GM12878 (cell line): ENCODE data around the gene GNAQ. TPM values are rescaled to one million over a fixed set of nuclear protein-coding genes. Genes with fewer than 3 reads are reported as not detected.

Source experiments
- ATAC-seq: fragments of 200-7000 bp; cut with Tn5 transposase; 3 replicates; pipeline ENCODE4 v1.9.1; 2020; ENCODE audit warnings: mild to moderate bottlenecking, moderate library complexity
- BruUV-seq: library from RNA; stranded (reverse); fragments of 400-500 nt; replicated peaks from 2 replicates; lab custom pipeline; 2021; lab: Mats Ljungman, UMichigan
- CTCF ChIA-PET: fragments of 300-600 bp; sonication (Branson Sonifier 250); formaldehyde crosslinking; extraction: SDS; loops from one replicate; lab custom pipeline; 2021; ENCODE audit warnings: inconsistent platforms; lab: Yijun Ruan, JAX
- POLR2A ChIA-PET: fragments of 350-600 bp; formaldehyde crosslinking; extraction: SDS; loops from one replicate; lab custom pipeline; 2021; ENCODE audit warnings: inconsistent platforms; lab: Charles Lee
- RAD21 ChIA-PET: fragments of 300-600 bp; sonication (Branson Sonifier 250); formaldehyde crosslinking; loops from one replicate; lab custom pipeline; 2023; ENCODE audit warnings: antibody characterized with exemption; ENCODE audit not compliant: unreplicated experiment; lab: Charles Lee
- SMC1A ChIA-PET: fragments of 300-600 bp; sonication (Branson Sonifier 250); formaldehyde crosslinking; loops from one replicate; lab custom pipeline; 2023; ENCODE audit not compliant: unreplicated experiment, uncharacterized antibody; lab: Charles Lee
- DNase-seq: peaks from one replicate; pipeline ENCODE4 v3.0.0-alpha.2; 2011; ENCODE audit warnings: low read depth, low spot score
- FAIRE-seq: peaks from 3 replicates; lab custom pipeline; 2011; peaks lifted over from hg19 to GRCh38; lab: Jason Lieb, UNC
- H2AFZ ChIP-seq: 2 replicates; pipeline ENCODE4 v1.6.0; 2011; ENCODE audit warnings: low read depth, low read length, control low read depth; ENCODE audit not compliant: control insufficient read depth
- H3K27ac ChIP-seq: 2 replicates; pipeline ENCODE4 v1.5.1; 2011; ENCODE audit warnings: control low read depth; ENCODE audit not compliant: control insufficient read depth, insufficient read depth
- H3K27me3 ChIP-seq, 2 experiments: replicated peaks in 1 of 2; 2 replicates each; pipeline versions ENCODE4 v1.6.0 to v1.6.1; 2011; ENCODE audit warnings: low read length in 1 of 2; ENCODE audit not compliant: control insufficient read depth in 2 of 2, insufficient read depth in 2 of 2
- H3K36me3 ChIP-seq, 2 experiments: 2 replicates each; pipeline ENCODE4 v1.5.1; 2011; ENCODE audit warnings: low read length in 1 of 2; ENCODE audit not compliant: control insufficient read depth in 2 of 2, insufficient read depth in 2 of 2
- H3K4me1 ChIP-seq: 2 replicates; pipeline ENCODE4 v1.6.1; 2011; ENCODE audit warnings: mild to moderate bottlenecking, low read length, moderate library complexity, mixed read lengths; ENCODE audit not compliant: control insufficient read depth, insufficient read depth
- H3K4me2 ChIP-seq: 2 replicates; pipeline ENCODE4 v1.6.0; 2011; ENCODE audit warnings: control low read depth; ENCODE audit not compliant: control insufficient read depth, insufficient read depth
- H3K4me3 ChIP-seq: fragments of 200-600 bp; sonication (generic); 2 replicates; pipeline ENCODE4 v1.5.1; 2016
- H3K79me2 ChIP-seq: 2 replicates; pipeline ENCODE4 v1.6.0; 2011; ENCODE audit warnings: low read length; ENCODE audit not compliant: control insufficient read depth, insufficient read depth
- H3K9ac ChIP-seq: 2 replicates; pipeline ENCODE4 v1.8.0; 2011; ENCODE audit warnings: low read length, control low read depth, mixed read lengths; ENCODE audit not compliant: control insufficient read depth, insufficient read depth
- H3K9me3 ChIP-seq: replicated peaks from 3 replicates; pipeline ENCODE4 v1.5.1; 2011; ENCODE audit warnings: mild to moderate bottlenecking, low read length; ENCODE audit not compliant: control insufficient read depth, insufficient read depth
- H4K20me1 ChIP-seq: 2 replicates; pipeline ENCODE4 v1.6.0; 2011; ENCODE audit not compliant: control insufficient read depth, insufficient read depth
- CBX5 ChIP-seq: sonication (generic); IDR thresholded peaks from 2 replicates; pipeline ENCODE4 v1.6.1; 2016; ENCODE audit warnings: low read depth, moderate library complexity, mild to moderate bottlenecking, inconsistent platforms
- CHD1 ChIP-seq: IDR thresholded peaks from 2 replicates; pipeline ENCODE4 v1.6.1; 2012; ENCODE audit warnings: low read depth, low read length, improper control_type of control experiment
- CHD4 ChIP-seq: fragments of 200-600 bp; sonication (generic); IDR thresholded peaks from 2 replicates; pipeline ENCODE4 v1.6.1; 2016; ENCODE audit warnings: mild to moderate bottlenecking
- HCFC1 ChIP-seq: fragments of 150-350 bp; IDR thresholded peaks from 2 replicates; pipeline ENCODE4 v1.6.1; 2014; ENCODE audit warnings: low read length
- JUNB ChIP-seq: IDR thresholded peaks from 2 replicates; pipeline ENCODE4 v1.6.1; 2016; ENCODE audit warnings: antibody characterized with exemption, mild to moderate bottlenecking
- SRF ChIP-seq, 2 experiments: IDR thresholded peaks; 2 replicates each; pipeline ENCODE4 v1.6.1; 2011; ENCODE audit warnings: low read depth in 2 of 2, low read length in 2 of 2, mild to moderate bottlenecking in 1 of 2, moderate library complexity in 1 of 2
- TAF1 ChIP-seq: IDR thresholded peaks from 2 replicates; pipeline ENCODE4 v1.6.1; 2011; ENCODE audit warnings: mild to moderate bottlenecking, low read depth, low read length, borderline replicate concordance
- TCF12 ChIP-seq: IDR thresholded peaks from 2 replicates; pipeline ENCODE4 v1.6.1; 2011; ENCODE audit warnings: low read depth, mild to moderate bottlenecking, low read length
- YBX1 ChIP-seq: fragments of 450-650 bp; IDR thresholded peaks from 2 replicates; pipeline ENCODE4 v1.6.1; 2016; ENCODE audit warnings: antibody characterized with exemption
- ZBED1 ChIP-seq: IDR thresholded peaks from 2 replicates; pipeline ENCODE4 v1.6.1; 2016; ENCODE audit warnings: borderline replicate concordance
- ZNF274 ChIP-seq: IDR thresholded peaks from one replicate; pipeline ENCODE4 v1.8.0; 2011; ENCODE audit not compliant: insufficient read length, insufficient read depth
- ZNF622 ChIP-seq: fragments of 450-650 bp; IDR thresholded peaks from 2 replicates; pipeline ENCODE4 v1.6.1; 2017; ENCODE audit warnings: mild to moderate bottlenecking, inconsistent platforms
- WGBS: methylation state at CpG from one replicate; pipeline ENCODE4 v1.1.6; 2016; ENCODE audit warnings: low lambda C conversion rate; ENCODE audit not compliant: insufficient replicate concordance, insufficient coverage; ENCODE audit errors: missing lambda C conversion rate; 5-methylcytosine and 5-hydroxymethylcytosine counted together
- in situ Hi-C: fragments of 300-500 bp; cut with MboI; formaldehyde crosslinking; loops from 9 replicates; pipeline ENCODE4 v1.14.3; 2018; ENCODE audit warnings: mixed read lengths
- intact Hi-C: fragments of 100-400 bp; cut with micrococcal nuclease; formaldehyde crosslinking; loops from one replicate; pipeline ENCODE4 v1.14.2; 2022; ENCODE audit not compliant: unreplicated experiment
- polyA plus RNA-seq, 11 experiments: library from polyadenylated mRNA; depleted of rRNA in 4 of 11; unstranded in 6 of 11; stranded (reverse) in 5 of 11; fragments of >200 nt; fragmentation: Nextera tagmentation in 4 of 11; fragmentation: Illumina TruSeq in 1 of 11; extraction: Ambion mirVana in 4 of 11; extraction: Trizol in 1 of 11; gene quantifications; 1 replicate in 1 of 11; 2 replicates in 10 of 11; pipeline versions ENCODE4 v1.2.1 to v1.2.3, GENCODE V29; 2011 to 2016; ENCODE audit warnings: inconsistent platforms in 2 of 11, missing spikeins in 2 of 11, low read depth in 1 of 11
- total RNA-seq, 4 experiments: library from RNA; depleted of rRNA in 3 of 4; stranded (reverse); fragments of >200 nt in 3 of 4; fragmentation: Illumina TruSeq in 1 of 4; extraction: Trizol in 1 of 4; gene quantifications; 2 replicates each; pipeline versions ENCODE4 v1.2.1 to v1.2.3, GENCODE V29; 2013 to 2021
- TF ChIP-seq, protein P1 (sequence below), 3 experiments: IDR thresholded peaks in 2 of 3; conservative IDR thresholded peaks in 1 of 3; 2 replicates each; pipeline ENCODE4 v1.5.1; 2011; ENCODE audit warnings: low read depth in 3 of 3, low read length in 3 of 3, mild to moderate bottlenecking in 3 of 3, control low read depth in 2 of 3, moderate library complexity in 2 of 3, inconsistent platforms in 1 of 3, mixed read lengths in 1 of 3; ENCODE audit not compliant: control insufficient read depth in 2 of 3, insufficient read depth in 1 of 3; ENCODE audit errors: extremely low read depth in 1 of 3
- TF ChIP-seq, protein P2 (sequence below): IDR thresholded peaks from 2 replicates; pipeline ENCODE4 v1.6.1; 2011; ENCODE audit warnings: borderline replicate concordance, low read depth, mild to moderate bottlenecking, moderate library complexity, low read length; ENCODE audit not compliant: insufficient read depth, poor library complexity, severe bottlenecking
- TF ChIP-seq, protein P3 (sequence below): IDR thresholded peaks from 2 replicates; pipeline ENCODE4 v1.6.1; 2012; ENCODE audit warnings: low read length, inconsistent platforms
- TF ChIP-seq, protein P4 (sequence below): fragments of 450-650 bp; IDR thresholded peaks from 2 replicates; pipeline ENCODE4 v1.6.1; 2018; ENCODE audit warnings: mild to moderate bottlenecking, low read depth, moderate library complexity; ENCODE audit not compliant: partially characterized antibody

The GNAQ gene
- total and polyA plus RNA-seq, 10 of the 15 experiments (the other 5 are each of a cell fraction or from before 2014, with no cell fraction given): 0.15 to 47.2 (median 0.49) TPM

DNA sequence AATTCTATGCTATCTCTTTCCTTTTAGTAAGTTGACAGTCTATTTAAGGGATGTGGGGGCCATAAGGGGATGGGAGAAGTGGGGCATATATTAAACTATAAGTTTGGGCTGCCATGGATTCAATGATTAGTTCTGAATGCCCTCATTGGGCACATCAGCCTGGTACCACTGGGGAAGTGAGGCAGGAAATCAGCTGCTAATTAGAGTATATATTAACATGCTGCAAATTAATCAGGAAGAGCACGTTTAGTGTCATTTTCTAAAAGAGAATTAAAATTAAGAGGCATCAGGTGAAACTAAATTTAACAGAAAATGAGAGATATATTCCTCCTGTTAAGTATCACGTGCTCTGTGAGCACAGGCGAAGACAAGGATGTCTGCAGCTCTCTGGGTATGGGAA is 260.4 kb downstream of the GNAQ start (continued):
- TF ChIP-seq TAF1 (no peak), ZNF622 (no peak), HCFC1 (no peak), JUNB (no peak)
- TF ChIP-seq, protein P1, sequence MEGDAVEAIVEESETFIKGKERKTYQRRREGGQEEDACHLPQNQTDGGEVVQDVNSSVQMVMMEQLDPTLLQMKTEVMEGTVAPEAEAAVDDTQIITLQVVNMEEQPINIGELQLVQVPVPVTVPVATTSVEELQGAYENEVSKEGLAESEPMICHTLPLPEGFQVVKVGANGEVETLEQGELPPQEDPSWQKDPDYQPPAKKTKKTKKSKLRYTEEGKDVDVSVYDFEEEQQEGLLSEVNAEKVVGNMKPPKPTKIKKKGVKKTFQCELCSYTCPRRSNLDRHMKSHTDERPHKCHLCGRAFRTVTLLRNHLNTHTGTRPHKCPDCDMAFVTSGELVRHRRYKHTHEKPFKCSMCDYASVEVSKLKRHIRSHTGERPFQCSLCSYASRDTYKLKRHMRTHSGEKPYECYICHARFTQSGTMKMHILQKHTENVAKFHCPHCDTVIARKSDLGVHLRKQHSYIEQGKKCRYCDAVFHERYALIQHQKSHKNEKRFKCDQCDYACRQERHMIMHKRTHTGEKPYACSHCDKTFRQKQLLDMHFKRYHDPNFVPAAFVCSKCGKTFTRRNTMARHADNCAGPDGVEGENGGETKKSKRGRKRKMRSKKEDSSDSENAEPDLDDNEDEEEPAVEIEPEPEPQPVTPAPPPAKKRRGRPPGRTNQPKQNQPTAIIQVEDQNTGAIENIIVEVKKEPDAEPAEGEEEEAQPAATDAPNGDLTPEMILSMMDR (IDR thresholded peaks at IDR 0.05 in 2 of 3, conservative IDR thresholded peaks at IDR 0.05 in 1 of 3; ENCODE audit: control insufficient read depth in 2 of 3, extremely low read depth in 1 of 3, insufficient read depth in 1 of 3, low read depth in 3 of 3, low read length in 3 of 3): no peak

DNA sequence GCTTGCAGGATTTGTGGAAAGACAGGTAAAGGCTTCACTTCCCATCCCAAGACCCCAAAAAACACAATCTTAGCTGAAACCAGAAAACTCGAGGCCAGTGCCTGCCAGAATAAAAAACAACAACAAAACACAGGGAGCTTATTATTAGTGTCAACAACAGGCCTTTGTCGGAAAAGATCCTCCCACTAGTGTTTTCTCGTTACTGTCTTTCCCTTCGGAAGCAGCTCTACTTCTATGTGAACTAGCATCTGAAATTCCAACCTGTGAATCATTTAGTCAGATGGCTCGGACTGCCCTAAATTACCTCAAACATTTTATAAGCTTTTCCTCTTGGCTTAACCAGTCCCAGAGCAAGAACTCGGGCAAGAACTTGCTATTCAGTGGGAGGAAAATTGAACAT is 261.3 kb downstream of the GNAQ start:
- FAIRE-seq (no peak), ATAC-seq (no peak), DNase-seq (no peak)
- Histone ChIP-seq H3K4me1 (no peaks in the 10 kb centered on the region), H3K79me2 (no peaks in the 10 kb centered on the region), H3K27me3 (peaks cover 0 to 2% of the 10 kb centered on the region in 2 experiments; a peak in 2 of 4 replicates), H2AFZ (no peak overlapping the region), H3K27ac (no peak overlapping the region), H3K36me3 (no peaks in the 10 kb centered on the region), H3K9me3 (no peaks in the 10 kb centered on the region), H3K9ac (no peak overlapping the region), H3K4me3 (no peak overlapping the region), H4K20me1 (no peaks in the 10 kb centered on the region), H3K4me2 (no peak overlapping the region)
- no TSS peak for BruUV-seq
- RAD21 ChIA-PET: interaction anchor here (1.1 kb wide), 1 partner anchor 71 kb away, joined by 4 read pairs; no protein-coding TSS in a partner anchor
- WGBS: 18% methylated on average over 6 of the region's 6 CpGs
- CTCF ChIA-PET: interaction anchor here (1.0 to 1.5 kb wide), 3 partner anchors 23 to 349 kb away, joined by 3 read pairs; no protein-coding TSS in a partner anchor
- intact Hi-C loops: no loop called here
- in situ Hi-C loops: no loop called here
- SMC1A ChIA-PET: interaction anchor here (0.8 to 1.1 kb wide), 2 partner anchors 126 to 253 kb away, joined by 3 read pairs; no protein-coding TSS in a partner anchor
- POLR2A ChIA-PET: interaction anchor here (0.6 kb wide), 2 partner anchors 134 to 242 kb away, joined by 6 to 7 read pairs; no protein-coding TSS in a partner anchor
- no peak for TF ChIP-seq YBX1
- TF ChIP-seq ZNF274: no peak
- no peak for TF ChIP-seq TCF12
- TF ChIP-seq, protein P2, sequence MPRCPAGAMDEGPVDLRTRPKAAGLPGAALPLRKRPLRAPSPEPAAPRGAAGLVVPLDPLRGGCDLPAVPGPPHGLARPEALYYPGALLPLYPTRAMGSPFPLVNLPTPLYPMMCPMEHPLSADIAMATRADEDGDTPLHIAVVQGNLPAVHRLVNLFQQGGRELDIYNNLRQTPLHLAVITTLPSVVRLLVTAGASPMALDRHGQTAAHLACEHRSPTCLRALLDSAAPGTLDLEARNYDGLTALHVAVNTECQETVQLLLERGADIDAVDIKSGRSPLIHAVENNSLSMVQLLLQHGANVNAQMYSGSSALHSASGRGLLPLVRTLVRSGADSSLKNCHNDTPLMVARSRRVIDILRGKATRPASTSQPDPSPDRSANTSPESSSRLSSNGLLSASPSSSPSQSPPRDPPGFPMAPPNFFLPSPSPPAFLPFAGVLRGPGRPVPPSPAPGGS: no peak
- TF ChIP-seq, protein P3, sequence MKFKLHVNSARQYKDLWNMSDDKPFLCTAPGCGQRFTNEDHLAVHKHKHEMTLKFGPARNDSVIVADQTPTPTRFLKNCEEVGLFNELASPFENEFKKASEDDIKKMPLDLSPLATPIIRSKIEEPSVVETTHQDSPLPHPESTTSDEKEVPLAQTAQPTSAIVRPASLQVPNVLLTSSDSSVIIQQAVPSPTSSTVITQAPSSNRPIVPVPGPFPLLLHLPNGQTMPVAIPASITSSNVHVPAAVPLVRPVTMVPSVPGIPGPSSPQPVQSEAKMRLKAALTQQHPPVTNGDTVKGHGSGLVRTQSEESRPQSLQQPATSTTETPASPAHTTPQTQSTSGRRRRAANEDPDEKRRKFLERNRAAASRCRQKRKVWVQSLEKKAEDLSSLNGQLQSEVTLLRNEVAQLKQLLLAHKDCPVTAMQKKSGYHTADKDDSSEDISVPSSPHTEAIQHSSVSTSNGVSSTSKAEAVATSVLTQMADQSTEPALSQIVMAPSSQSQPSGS: no peak
- no peak for TF ChIP-seq SRF (IDR thresholded peaks at IDR 0.05; ENCODE audit: low read depth in 2 of 2, low read length in 2 of 2)
- no peak for TF ChIP-seq CBX5
- TF ChIP-seq, protein P4, sequence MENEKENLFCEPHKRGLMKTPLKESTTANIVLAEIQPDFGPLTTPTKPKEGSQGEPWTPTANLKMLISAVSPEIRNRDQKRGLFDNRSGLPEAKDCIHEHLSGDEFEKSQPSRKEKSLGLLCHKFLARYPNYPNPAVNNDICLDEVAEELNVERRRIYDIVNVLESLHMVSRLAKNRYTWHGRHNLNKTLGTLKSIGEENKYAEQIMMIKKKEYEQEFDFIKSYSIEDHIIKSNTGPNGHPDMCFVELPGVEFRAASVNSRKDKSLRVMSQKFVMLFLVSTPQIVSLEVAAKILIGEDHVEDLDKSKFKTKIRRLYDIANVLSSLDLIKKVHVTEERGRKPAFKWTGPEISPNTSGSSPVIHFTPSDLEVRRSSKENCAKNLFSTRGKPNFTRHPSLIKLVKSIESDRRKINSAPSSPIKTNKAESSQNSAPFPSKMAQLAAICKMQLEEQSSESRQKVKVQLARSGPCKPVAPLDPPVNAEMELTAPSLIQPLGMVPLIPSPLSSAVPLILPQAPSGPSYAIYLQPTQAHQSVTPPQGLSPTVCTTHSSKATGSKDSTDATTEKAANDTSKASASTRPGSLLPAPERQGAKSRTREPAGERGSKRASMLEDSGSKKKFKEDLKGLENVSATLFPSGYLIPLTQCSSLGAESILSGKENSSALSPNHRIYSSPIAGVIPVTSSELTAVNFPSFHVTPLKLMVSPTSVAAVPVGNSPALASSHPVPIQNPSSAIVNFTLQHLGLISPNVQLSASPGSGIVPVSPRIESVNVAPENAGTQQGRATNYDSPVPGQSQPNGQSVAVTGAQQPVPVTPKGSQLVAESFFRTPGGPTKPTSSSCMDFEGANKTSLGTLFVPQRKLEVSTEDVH: no peak
- no peak for TF ChIP-seq CHD4
- no peak for TF ChIP-seq ZBED1
- TF ChIP-seq CHD1: no peak
